GM11168 (cell line): Measurements from ENCODE around the gene SRSF7.
"Not testable (repeated sequence)": the region's sequence is repeated elsewhere in the genome, so short reads cannot be mapped to it uniquely, and the experiment has no call there.

Source experiments
- in situ Hi-C: fragments of 300-500 bp; cut with MboI; formaldehyde crosslinking; loops from one replicate; pipeline ENCODE4 v1.12.0; 2022; ENCODE audit warnings: low sequenced_read_pairs; ENCODE audit not compliant: unreplicated experiment

Gene SRSF7

GRCh38 chr2:38708900-38709566 lies 42.1 kb downstream of the SRSF7 start:
- in situ Hi-C loops: no loop called here

- in situ Hi-C loops: not testable (repeated sequence)
Observed at GRCh38 chr2:38708491-38708890, 42.7 kb downstream of the SRSF7 start.

- in situ Hi-C loops: no loop called here
Observed at GRCh38 chr2:38706846-38707345, 44.3 kb downstream of the SRSF7 start.

- in situ Hi-C loops: no loop called here
Observed at GRCh38 chr2:38704664-38705063, 46.5 kb downstream of the SRSF7 start.

- in situ Hi-C loops: not testable (repeated sequence)
Observed at GRCh38 chr2:38703336-38703735, 47.8 kb downstream of the SRSF7 start.

DNA sequence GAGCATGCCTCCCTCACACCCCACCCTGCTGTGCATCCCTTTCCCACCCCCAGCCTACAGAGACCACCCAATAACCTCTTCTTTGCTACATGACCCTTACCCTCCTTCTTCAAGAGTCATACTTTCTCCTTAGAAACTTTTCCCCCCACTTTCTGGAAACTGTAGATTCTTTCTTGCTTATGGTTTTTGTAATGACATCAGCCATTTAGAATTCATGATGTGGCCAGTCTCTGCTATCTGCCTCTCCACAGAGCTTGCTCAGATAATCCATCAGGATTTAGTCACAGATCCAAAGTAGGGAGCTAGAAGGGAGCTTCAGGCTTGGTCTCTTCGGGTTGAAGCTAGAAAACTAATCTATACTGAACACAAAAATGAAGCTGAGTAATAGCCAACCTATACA lies 48.7 kb downstream of the SRSF7 start:
- in situ Hi-C loops: no loop called here

GRCh38 chr2:38701542-38701941 lies 49.6 kb downstream of the SRSF7 start:
- in situ Hi-C loops: no loop called here

DNA sequence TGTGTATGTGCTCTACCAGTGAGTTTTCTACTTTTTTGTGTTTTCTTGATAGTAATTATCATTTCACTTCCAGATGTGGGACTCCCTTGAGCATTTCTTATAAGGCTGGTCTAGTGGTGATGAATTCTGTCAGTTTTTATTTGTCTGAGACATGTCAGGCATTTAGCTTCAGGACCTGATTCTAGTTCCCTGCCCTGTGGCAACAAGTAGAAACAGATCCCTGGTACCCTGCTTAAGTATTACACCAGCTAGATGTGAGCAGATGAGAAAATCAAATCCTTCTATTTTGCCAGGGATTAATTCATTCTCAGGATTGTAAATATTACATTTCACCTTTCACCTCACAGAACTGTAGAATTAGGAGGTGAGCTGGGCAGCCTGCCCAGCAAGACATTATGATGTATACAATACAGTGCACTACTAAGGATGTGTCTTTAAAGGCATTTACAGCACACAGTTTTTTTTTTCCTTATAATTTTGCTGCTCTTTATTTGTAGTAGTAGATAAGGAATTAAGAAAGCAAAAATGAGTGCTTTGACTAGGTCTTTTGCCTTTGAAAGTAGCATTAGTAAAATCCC lies 50.2 kb downstream of the SRSF7 start:
- in situ Hi-C loops: no loop called here

GRCh38 chr2:38700113-38700785 lies 50.9 kb downstream of the SRSF7 start:
- in situ Hi-C loops: no loop called here

DNA sequence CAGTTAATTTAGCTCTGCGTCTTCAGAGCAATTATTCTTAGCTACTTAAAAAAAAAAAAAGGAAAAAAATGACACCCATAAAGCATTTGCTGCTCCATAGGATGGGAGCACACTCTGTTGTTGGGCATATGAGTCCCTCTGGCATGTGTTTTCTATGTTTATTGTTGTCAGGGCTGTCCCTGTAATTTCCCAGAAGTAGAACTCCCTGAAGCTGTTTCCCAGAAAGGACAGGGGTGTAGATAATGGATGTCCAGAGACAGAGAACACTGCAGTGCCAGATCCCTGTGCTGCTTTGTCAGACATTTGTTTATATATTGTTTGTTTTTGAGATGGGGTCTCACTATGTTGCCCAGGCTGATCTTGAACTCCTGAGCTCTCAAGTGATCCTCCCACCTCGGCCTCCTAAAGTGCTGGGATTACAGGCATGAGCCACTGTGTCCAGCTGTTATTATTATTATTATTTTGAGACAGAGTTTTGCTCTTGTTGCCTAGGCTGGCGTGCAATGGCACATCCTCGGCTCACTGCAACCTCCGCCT lies 52.6 kb downstream of the SRSF7 start:
- in situ Hi-C loops: no loop called here

DNA sequence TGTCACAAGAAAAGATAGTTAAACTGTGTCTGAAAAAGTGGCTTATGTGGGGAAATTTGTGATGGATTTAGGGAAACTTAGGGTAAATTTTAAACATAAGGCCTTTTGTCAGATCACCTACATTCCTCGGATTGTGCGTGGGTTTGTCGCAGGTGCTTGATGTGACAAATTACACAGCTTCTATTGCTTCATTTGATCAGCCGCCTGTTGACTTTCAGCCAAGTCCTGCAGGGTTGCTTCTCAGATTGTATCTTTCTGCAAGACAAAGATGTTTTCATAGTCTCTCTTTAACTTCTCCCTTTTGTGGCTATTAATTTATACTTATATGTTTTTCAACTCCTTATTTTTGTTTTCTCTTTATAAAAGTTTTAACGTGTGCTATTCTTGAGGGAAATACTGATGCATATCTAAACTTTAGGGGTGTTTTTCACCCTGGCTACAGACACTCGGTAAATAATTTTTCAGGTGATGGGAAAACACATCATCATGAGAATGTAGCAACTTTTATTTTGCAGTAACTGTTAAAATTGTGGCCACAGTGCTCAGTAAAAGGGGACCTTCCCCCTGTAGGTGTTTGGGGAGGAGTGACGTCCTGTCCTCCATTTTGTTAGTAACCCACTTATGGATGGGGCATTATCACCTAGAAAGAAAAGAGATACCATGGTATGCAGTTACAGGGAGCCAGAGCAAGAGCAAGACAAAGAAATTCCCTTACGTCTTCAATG lies 53.9 kb downstream of the SRSF7 start:
- in situ Hi-C loops: no loop called here
